Adipose tissue (tissue), 3 donors: ENCODE measurements around the gene PXT1. TPM values are rescaled to one million over a fixed set of nuclear protein-coding genes. Genes with fewer than 3 reads are reported as not detected.
A peak's percentile ranks its signal among the peaks of the same experiment; 100 is the strongest.
"Not testable (repeated sequence)": the region's sequence is repeated elsewhere in the genome, so short reads cannot be mapped to it uniquely, and the experiment has no call there.

Source experiments
- H3K27ac ChIP-seq: one replicate; pipeline ENCODE4 v1.5.1; 2013; ENCODE audit warnings: low read depth, low read length
- WGBS, 3 donors: extraction: QIAGEN DNeasy Blood & Tissue Kit; methylation state at CpG; one replicate each; pipeline ENCODE4 v1.1.7; 2013; 5-methylcytosine and 5-hydroxymethylcytosine counted together
- polyA plus RNA-seq, 3 donors: library from polyadenylated mRNA; stranded (reverse); fragments of 200-250 nt; gene quantifications; one replicate each; pipeline ENCODE4 v1.2.3, GENCODE V29; 2013
- donor health status: healthy with polysubstance abuse.
- donor health status: Bipolar disorder and iron deficiency.
- donor health status: healthy.

Gene PXT1, protein sequence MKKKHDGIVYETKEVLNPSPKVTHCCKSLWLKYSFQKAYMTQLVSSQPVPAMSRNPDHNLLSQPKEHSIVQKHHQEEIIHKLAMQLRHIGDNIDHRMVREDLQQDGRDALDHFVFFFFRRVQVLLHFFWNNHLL
- under 1 TPM in 1 of 3 donors, not detected in 2; 0.10 TPM for polyA plus RNA-seq

DNA sequence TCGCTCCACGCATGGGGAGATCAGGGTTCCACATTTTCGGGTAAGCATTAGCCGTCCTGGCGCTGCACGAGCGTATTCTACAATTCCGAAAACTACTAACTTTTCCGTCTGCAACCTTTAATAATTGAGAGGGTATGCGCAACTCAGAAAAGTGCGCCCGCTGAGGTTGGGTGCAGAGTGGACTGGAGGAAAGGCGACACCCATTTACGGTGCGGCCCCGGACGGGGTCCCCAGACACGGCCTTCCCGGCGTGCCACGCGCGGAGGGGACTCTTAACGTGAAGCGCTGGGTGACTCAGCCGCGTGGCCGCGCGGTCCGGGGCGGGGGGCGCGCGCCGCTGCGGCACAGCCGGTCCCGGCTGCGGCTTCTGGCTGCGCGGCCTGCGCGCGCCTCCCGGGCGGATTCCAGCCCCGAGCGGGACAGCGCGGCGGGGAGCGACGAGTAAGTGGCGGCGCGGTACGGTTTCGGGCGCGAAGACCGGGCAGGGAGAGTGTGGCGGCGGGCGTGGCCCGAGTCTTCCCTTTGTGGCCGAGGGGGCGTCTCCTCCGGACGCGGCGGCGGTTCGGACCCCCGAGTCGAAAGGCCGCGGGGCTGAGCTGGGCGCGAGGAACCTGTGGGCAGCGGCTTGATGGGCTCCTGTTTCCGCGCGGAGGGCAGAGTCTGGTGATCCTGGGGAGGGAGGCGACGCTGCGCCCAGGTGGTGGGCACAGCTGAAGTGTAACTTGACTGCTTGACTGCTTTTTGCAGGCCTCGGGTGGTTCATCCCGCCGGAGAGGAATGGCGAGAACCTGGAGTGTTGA lies at the start of gene PXT1, which contains the start of gene KCTD20:
Gene PXT1 (minus strand): TSS at position 184 of the 800 bp plus-strand sequence. CDS start 16,772 bp downstream, outside the sequence.
Gene KCTD20 (plus strand): TSS at position 330 of the 800 bp plus-strand sequence. CDS start 27,098 bp downstream, outside the sequence.
- 0 to 1% (median 0%) methylated on average over 66 to 91 of the region's 91 CpGs for WGBS, 3 donors
- H3K27ac ChIP-seq: peak within 1 kb of the TSS; percentile 83

DNA sequence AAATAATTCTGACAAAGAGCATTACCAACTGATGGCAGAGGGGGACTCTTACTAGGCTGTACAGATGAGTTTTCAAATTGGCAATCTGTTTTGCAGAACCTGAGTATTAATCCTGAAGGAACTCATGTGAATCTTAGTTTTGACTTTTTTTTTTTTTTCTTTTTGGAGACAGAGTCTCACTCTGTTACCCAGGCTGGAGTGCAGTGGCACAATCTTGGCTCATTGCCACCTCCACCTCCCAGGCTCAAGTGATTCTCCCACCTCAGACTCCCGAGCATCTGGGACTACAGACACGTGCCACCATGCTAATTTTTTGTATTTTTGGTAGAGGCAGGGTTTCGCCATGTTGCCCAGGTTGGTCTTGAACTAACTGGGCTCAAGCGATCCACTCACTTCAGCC lies 49.4 kb upstream of the PXT1 start:
- H3K27ac ChIP-seq: no peak overlapping the region
- 82 to 94% (median 83%) methylated on average over 4 of the region's 4 CpGs for WGBS, 3 donors

DNA sequence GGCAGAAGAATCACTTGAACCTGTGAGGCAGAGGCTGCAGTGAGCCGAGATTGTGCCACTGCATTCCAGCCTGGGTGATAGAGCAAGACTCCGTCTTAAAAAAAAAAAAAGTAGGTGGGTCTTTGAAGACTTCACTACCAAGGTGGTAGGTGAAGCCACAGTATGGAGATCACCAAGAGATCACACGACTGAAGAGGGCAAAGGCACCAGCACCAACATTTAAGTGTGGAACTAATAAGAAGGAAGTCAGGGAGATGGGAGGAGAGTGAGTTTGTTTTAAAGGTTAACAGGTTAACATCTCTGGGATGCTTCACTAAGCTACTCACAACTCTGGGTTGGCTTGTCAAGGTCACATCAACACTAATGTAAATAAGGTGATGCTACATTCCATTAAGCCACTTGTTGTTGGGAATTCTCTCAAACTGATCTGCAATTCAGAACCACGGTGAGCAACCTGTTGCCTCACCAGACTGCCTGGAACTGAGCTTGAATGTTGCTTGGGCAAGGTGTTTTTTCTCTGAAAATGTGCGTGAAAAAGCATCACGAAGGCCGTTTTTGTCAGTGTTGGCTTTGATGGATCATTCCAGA lies 48.8 kb upstream of the PXT1 start:
- 83 to 88% (median 85%) methylated on average over 7 of the region's 7 CpGs for WGBS, 3 donors
- H3K27ac ChIP-seq: no peak overlapping the region

DNA sequence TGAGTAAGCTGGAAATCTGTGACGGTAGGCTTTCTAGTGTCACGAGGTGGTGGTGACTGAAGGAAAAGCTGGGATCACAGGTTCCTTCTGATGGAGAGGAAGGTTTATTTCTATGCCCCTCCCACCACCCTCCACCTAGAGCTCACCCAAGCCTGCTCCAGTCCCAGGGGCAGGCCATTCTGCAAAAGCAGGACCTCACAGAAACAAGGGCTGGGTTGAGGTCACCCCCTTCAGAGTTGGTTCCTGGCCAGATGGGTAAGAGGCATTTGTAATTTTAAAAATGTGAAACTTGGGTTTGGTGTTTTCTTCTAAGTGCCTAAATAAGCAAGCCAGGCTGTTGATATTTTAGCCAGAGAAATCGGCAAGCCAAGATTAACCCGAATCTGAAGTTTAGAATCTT lies 46.8 kb upstream of the PXT1 start:
- 84 to 88% (median 87%) methylated on average over 4 of the region's 4 CpGs for WGBS, 3 donors
- no peak overlapping the region for H3K27ac ChIP-seq

DNA sequence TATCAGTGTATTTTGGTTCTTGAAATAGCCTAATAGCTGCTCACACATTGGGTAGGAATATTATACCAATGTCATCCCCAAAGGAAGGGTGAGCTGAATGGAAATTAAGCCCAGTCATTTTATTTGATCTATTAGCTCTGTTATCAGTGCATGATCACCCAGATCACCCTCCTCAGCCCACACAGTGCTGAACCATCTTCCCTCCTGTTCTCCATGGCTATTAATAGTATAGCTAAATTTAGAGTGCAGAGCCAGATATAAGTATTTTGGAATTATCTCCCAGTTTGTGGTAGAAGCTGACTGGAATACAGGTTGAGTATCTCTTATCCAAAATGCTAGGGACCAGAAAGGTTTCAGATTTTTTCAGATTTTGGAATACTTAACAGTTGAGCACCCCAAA lies 45.6 kb upstream of the PXT1 start:
- H3K27ac ChIP-seq: no peak overlapping the region

DNA sequence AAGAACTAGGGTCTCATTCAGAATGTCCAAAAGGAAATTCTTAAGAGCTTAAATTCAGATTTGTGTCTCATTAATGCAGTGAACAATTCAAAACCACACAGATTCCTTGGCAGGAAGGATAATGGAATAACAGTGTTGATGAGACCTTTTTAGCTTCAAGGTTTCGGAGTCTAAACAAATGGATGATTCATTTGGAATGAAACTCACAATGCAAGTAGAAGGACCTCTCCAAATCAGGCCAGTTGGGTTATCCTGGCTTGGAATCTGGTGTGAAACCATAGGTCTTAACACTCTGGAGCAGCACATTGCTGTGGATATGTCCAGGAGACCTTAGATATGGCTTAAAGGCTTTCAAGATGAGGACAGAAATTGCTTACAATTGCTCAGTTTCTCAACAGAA lies 45.0 kb upstream of the PXT1 start:
- no peak overlapping the region for H3K27ac ChIP-seq
- 91 to 97% (median 93%) methylated on average over 1 of the region's 1 CpG for WGBS, 3 donors

DNA sequence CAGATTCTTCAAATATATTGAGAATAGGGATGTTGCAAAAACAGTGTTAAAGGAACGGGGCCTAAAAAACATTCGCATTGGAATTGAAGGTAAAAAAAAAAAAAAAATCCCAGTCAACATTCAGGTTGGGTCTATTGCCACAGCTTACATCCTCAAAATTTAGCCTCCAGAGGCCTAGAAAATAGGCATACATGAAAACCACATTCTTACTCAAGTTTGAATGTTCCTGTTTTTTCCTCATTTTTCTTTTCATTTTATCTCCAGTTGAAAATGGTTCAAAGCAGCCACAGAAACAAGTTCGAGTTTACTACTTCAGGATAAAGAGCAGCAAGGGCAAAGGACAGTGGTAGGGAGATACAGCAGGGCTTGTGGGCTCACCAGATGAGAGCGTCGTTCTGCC lies 42.1 kb upstream of the PXT1 start:
- WGBS, 3 donors: 68 to 92% (median 76%) methylated on average over 5 of the region's 5 CpGs
- no peak overlapping the region for H3K27ac ChIP-seq

DNA sequence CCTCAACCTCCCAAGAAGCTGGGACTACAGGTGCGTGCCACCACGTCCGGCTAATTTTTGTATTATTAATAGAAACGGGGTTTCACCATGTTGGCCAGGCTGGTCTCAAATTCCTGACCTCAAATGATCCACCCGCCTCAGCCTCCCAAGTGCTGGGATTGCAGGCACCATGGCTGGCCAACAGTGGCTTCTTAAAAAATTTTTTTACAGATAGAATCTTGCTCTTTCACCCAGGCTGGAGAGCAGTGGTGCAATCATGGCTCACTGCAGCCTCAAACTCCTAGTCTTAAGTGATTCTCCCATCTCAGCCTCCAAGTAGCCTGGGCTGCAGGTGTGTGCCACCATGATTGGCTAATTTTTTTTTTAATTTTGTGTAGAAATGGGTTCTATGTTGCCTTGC lies 40.7 kb upstream of the PXT1 start:
- WGBS, 3 donors: 87 to 94% (median 91%) methylated on average over 5 of the region's 5 CpGs
- H3K27ac ChIP-seq: not testable (repeated sequence)

DNA sequence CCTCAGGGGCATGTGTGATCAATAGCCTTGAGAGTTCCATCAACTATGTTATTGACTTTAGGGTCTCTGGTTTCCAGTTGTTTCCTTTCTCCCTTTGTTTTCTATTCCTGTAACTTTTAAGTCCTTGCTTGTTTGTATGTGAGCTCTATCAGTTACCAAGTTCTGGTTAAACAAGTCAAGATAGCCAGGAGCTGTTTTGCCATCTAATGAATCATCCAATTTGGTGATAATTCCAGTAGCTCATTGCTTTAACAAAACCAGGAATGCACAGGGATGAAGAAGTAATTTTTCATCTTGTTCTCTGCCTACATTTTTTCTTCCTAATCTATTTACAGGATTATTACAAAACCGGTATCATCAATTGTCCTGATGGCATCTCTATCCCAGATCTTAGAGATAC lies 36.6 kb upstream of the PXT1 start:
- WGBS, 3 donors: 85 to 92% (median 89%) methylated on average over 1 of the region's 1 CpG
- no peak overlapping the region for H3K27ac ChIP-seq

DNA sequence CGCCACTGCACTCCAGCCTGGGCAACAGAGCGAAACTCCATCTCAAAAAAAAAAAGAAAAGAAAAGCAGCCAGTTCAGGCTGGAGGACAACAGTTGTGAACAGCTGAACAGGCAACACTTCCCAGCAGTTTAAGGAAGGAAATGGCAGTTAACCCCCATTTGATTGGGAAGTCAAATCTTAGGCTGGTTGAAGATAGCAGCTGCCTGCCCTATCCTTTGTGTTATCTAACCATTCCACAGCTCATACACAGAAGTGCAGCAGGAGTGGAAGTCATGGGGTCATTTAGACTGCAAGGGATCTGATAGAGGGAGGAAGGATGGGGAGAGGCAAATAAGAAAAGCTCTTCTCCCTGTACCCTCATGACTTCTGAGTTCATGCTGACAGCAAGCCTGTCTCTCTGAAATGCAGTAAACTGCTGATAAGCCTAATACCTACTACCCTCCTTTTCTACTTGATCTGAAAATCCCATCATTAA lies 35.4 kb upstream of the PXT1 start:
- no peak overlapping the region for H3K27ac ChIP-seq
- 67 to 100% (median 80%) methylated on average over 1 to 2 of the region's 2 CpGs for WGBS, 3 donors

DNA sequence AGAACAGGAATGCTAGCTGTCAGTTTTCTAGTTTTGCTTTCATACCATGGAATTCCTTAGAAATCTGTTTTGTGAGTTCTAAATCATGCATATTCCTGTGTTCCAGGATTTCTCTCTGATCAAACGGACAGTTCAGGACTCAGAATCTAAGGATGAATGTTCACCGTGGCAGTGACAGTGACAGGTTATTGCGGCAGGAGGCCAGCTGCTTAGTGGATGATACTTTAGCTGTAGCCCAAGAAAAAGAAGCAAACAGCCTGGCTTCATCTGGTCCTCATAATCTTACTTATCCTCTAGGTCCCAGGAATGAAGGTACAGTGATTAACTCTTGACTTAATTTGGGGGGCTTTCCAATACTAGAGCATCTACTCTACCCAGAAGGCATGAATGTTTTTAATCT lies 27.3 kb upstream of the PXT1 start:
- H3K27ac ChIP-seq: no peak overlapping the region
- 90 to 91% (median 90%) methylated on average over 3 of the region's 3 CpGs for WGBS, 3 donors

DNA sequence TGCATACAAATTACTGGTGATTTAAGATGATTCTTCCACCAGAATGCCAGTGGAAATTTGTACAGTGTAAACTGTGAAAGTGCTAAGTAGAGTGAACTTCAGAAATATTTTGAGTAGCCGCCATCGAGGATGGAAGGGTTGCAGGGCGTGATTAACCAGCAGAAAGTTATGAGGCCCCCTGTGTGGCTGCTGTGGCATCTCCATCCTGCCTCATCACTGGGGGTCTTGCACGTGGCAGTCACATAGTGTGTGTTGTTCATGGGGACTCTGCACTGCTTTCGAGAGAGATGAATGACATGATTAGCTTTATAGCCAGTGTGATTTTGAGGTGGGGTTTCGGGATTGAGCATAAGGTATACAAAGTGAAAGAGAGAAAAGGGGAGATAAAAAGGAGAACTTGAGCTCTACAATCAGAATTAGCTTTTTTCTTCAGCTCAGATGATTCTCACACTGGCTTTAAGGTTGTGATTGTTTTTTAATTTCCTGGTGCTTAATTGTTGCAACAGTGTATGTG lies 26.6 kb upstream of the PXT1 start:
- WGBS, 3 donors: 77 to 87% (median 84%) methylated on average over 6 of the region's 6 CpGs
- H3K27ac ChIP-seq: no peak overlapping the region

DNA sequence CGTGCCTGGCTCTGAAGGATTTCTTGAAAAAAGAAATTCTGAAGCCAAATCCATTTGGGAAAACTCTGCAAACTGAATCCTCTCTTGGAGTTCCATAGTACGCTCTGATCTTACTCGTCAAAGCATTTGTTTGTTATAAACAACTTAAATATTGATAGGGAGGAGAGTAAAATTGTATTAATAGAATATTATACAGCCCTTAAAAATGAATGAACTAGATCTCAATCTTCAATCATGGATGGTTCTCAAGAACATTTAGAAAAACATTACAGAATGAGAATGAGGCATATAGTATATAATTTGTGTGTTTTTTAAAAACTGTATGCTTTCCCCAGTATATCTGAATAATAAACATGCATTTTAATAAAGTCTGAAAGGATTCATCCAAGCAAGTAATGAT lies 25.0 kb upstream of the PXT1 start:
- 95 to 98% (median 97%) methylated on average over 3 of the region's 3 CpGs for WGBS, 3 donors
- H3K27ac ChIP-seq: no peak overlapping the region

DNA sequence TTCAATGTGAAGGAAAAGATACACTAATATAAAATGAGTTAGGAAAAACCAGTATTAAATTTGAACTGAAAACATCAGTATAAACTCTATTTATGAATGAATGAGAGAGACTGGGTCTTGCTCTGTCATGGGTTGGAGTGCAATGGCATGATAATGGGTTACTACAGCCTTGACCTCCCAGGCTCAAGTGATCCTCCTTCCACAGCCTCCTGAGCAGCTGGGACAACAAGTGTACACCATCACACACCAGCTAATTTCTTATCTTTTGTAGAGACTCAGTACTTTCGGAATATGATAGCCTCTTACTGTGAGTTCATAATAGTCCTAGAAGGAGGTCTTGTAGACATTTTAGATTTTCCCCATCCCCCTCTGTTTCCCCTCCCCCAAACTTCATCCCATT lies 21.6 kb upstream of the PXT1 start:
- H3K27ac ChIP-seq: no peak overlapping the region
- 82 to 100% (median 96%) methylated on average over 1 of the region's 1 CpG for WGBS, 3 donors

DNA sequence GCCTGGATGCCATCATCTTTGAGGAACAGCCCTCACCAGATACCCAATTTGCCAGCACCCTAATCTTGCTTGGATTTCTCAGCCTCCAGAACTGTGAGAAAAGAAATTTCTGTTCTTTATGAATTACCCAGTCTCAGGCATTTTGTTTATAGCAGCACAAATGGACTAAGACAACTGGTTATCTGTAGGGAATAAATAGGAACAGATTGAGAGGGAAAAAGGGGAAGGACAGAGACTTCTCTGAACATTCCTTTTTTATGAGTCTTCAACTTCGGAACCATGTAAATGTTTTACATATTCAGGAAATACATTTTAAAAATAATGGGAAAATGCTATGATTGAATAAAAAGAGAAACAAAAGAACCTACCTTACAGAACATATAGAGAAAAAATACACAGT lies 21.0 kb upstream of the PXT1 start:
- WGBS, 3 donors: 58 to 81% (median 63%) methylated on average over 1 of the region's 1 CpG
- no peak overlapping the region for H3K27ac ChIP-seq

DNA sequence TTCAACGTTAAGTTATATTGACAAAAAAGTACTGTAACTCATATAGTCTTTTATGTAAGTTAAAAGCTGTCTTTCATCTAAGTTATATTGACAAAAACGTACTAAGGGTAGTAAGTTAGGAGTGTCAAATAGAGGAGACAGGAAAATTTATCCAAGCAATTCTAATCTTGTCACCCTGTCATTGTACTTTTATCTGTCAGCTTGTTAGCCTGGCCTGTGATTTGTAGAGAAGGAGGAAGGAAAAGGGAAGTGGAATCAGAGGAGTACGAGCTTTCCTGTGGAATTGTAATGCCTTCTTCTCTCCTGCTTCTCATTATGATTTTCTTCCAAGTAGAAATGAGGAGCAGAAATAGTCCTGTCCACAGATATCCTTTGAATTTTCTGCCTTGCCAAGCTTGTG lies 19.0 kb upstream of the PXT1 start:
- WGBS, 3 donors: 51 to 60% (median 52%) methylated on average over 3 of the region's 3 CpGs

DNA sequence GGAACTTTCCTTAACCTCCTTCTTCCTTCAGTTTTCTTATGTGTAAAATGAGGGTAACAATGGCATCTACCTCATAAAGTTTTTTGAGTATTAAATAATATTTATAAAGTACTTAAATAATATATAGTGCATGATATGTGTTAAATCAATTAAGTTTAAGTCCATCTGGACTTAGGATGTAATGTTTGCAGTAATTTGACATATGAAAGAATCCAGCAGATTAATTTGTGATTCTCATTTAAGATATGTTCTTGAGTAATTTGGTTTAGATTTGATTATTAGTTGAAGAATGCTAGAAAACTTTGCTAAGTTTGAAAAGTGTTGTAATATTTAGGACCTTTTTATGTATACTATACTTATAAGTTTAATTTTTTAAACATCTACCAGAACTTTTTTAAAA lies 18.3 kb upstream of the PXT1 start:
- H3K27ac ChIP-seq: no peak overlapping the region

More for the DNA sequence above, 19.0 kb upstream of the PXT1 start:
- no peak overlapping the region for H3K27ac ChIP-seq

DNA sequence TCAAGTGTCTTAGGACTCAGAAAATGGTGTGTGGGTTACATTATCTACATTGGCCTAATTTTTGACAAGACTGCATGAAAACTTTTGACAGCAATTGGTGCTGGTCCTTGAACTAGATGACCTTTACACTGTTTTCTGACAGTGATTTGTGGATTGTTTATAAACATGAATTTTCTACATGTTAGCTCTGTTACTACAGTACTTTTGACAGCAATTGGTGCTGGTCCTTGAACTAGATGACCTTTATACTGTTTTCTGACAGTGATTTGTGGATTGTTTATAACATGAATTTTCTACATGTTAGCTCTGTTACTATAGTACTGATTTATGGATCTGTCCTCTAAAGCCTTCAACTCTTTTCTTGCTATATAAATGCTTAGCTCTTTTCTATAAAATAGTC lies 16.8 kb upstream of the PXT1 start:
- no peak overlapping the region for H3K27ac ChIP-seq

DNA sequence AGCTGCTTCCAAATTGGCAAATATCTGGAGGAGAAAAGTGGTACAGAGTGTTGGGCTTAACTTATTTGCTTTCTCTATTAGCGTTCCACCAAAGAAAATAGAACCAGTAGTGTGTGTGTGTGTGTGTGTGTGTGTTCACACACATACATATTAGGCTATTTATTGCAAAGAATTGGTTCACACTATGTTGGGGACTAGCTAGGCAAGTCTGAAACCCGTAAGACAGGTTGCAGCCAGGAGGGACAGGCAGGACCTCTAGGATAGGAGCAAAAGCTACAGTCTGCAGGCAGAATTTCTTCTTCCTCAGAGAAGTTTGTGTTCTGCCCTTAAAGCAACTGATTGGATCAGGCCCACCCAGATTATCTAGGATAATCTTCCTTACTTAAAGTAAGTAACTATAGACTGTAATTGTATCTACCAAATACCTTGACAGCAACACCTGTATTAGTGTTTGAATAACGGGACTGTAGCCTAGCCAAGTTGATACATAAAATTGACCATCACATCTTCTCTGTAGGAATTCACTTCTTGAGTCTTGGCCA lies 12.9 kb upstream of the PXT1 start:
- WGBS, 3 donors: 78 to 93% (median 92%) methylated on average over 3 of the region's 3 CpGs
- H3K27ac ChIP-seq: no peak overlapping the region
